ENCODE results near the gene MARK4.

The MARK4 gene

GRCh38 chr19:45345506-45345860, 94.4 kb downstream of the MARK4 start:
- H3K4me3 ChIP-seq (ENCODE audit: low read depth, low read length) = no peak overlapping the region
- no peak for TF ChIP-seq CTCF (IDR thresholded peaks at IDR 0.05; ENCODE audit: low read depth, low read length, missing control alignments)
- DNase-seq (ENCODE audit: low read depth) = no peak

DNA sequence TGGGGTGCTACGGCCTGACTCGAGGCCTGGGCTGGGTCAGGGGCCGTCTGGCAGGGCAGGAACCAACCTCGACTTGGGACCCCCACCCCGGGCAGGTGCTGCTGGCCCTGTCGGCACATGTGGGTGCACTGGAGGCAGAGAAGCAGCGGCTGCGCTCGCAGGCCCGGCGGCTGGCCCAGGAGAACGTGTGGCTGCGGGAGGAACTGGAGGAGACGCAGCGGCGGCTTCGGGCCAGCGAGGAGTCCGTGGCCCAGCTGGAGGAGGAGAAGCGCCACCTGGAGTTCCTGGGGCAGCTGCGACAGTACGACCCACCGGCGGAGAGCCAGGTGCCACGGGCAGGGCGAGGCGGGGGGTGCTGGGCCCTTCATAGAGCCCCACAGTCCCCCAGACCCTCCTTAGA, 95.4 kb downstream of the MARK4 start:
- H3K4me3 ChIP-seq (ENCODE audit: low read depth, low read length) = no peak overlapping the region
- DNase-seq (ENCODE audit: low read depth) = no peak
- TF ChIP-seq CTCF (IDR thresholded peaks at IDR 0.05; ENCODE audit: low read depth, low read length, missing control alignments) = no peak

DNA sequence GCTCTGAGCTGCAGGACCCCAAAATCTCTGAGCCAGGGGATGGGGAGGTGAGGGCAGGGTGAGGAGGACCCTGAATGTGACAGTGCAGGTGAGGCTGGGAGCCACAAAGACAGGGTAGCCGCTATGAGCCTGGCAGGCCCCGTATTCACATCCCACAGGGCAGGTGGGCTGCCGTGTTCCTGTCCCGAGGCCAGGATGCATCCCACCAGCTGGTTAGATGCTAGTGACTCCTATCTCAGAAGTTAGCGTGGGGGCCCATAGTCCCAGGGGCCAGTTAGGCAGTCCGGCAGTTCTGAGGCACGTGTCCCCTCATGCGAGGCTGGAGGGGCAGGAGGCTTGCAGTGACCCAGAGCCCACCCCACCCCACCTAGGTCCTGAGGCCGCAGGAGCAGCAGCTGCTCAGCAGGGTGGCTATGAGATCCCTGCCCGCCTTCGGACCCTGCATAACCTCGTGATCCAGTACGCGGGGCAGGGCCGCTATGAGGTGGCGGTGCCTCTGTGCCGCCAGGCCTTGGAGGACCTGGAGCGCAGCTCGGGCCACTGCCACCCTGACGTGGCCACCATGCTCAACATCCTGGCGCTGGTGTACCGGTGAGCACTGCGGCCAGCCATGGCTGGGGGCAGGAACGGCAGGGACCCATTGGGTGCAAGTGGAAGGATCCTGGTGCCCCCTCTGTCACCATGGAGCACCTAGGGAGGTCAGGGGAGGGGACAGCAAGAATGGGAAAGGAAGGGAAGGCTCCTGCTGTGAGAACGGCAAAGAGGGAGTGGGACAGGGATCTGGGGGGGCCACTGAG, 96.7 kb downstream of the MARK4 start:
- H3K4me3 ChIP-seq (ENCODE audit: low read depth, low read length) = no peak overlapping the region
- DNase-seq (ENCODE audit: low read depth) = no peak
- no peak for TF ChIP-seq CTCF (IDR thresholded peaks at IDR 0.05; ENCODE audit: low read depth, low read length, missing control alignments)

DNA sequence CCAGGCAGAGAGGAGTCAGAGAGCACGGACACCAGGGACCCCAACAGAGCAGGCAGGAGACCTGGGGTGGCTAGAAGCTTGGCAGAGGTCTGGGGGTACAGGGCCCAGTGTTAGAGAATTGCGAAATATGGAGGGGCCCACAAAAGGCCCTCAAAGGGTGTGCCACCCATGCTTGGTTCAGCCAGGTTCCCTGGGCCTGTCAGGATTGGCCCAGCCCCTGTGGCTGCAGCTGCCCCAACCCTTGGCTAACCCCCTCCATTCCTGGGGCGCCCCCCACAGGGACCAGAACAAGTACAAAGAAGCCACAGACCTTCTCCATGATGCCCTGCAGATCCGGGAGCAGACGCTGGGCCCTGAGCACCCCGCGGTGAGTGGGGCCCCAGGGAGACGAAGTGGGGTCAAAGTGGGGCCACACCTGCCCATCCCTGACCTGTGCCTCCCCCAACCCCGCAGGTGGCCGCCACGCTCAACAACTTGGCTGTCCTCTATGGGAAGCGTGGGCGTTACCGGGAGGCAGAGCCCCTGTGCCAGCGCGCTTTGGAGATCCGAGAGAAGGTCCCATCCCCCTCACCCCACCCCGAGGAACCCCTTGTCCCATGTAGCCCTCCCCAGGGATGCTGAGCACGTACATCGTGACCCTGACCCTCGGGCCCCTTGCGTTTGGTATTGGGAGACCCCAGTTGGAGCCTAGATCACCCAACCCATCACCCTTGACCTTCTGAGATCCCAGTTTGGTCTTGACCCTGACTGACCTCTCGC, 97.5 kb downstream of the MARK4 start:
- no peak for TF ChIP-seq CTCF (IDR thresholded peaks at IDR 0.05; ENCODE audit: low read depth, low read length, missing control alignments)
- no peak overlapping the region for H3K4me3 ChIP-seq (ENCODE audit: low read depth, low read length)
- no peak for DNase-seq (ENCODE audit: low read depth)

DNA sequence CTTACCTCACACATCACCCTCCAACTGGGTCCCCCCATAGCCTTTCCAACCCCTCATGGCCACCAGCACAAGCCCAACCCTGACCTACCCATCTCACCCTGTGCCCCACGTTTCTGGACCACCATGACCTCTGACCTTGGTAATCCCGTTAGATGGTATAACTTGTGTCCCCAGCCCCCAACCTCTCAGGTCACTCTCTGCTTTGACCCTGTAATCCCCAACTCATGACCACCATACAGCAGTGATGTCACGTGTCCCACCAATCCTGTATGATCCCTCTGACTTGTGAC, 98.0 kb downstream of the MARK4 start:
- no peak for TF ChIP-seq CTCF (IDR thresholded peaks at IDR 0.05; ENCODE audit: low read depth, low read length, missing control alignments)
- H3K4me3 ChIP-seq (ENCODE audit: low read depth, low read length) = no peak overlapping the region
- no peak for DNase-seq (ENCODE audit: low read depth)

DNA sequence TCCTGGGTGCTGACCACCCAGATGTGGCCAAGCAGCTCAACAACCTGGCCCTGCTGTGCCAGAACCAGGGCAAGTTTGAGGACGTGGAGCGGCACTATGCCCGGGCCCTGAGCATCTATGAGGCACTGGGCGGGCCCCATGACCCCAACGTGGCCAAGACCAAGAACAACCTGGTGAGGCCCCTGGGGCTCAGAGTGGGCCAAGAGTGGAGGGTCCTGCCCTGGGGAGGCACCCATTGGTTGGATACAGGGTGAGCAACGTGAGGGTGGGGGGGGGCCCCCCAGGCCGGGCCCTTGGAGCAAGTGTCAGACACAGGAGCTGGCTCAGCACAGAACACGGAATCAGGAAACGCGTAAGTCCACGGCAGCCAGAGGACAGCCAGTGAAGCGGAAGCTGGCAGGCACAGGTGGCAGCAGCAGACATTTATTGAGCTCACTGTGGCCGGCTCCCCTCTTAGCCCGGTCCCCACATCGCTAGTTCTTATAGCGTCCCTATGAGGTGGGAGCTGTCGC, 98.4 kb downstream of the MARK4 start:
- DNase-seq (ENCODE audit: low read depth) = no peak
- TF ChIP-seq CTCF (IDR thresholded peaks at IDR 0.05; ENCODE audit: low read depth, low read length, missing control alignments) = no peak
- no peak overlapping the region for H3K4me3 ChIP-seq (ENCODE audit: low read depth, low read length)
